HUDEP-2 (cell line): ENCODE results near the gene PLA1A.
A peak's percentile ranks its signal among the peaks of the same experiment; 100 is the strongest.
"Not testable (repeated sequence)": the region's sequence is repeated elsewhere in the genome, so short reads cannot be mapped to it uniquely, and the experiment has no call there.

Source experiments
- DNase-seq, 76 experiments: peaks; one replicate each; lab custom pipeline; 2025; ENCODE audit not compliant: unreplicated experiment in 76 of 76; lab: John Stamatoyannopoulos, UW

The PLA1A gene

DNA sequence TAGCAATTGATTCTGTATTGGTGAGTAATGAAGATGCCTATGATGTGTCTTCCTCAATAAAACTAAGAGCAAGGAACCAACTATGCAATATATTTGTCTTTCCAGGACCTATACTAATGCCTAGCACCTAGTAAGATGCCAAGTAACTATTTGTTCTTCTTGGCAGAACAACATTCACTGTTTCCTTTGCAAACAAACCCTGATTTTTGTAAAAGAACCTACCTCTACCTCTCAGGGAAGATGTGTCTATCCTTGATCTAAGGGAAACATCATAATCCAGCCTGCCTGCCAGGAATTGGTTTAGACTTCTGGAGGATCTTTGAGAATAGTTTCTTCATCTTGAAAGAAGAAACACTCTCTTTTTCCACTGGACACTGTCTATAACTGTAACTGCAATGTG is 22.2 kb upstream of the PLA1A start:
- no peak for DNase-seq

DNA sequence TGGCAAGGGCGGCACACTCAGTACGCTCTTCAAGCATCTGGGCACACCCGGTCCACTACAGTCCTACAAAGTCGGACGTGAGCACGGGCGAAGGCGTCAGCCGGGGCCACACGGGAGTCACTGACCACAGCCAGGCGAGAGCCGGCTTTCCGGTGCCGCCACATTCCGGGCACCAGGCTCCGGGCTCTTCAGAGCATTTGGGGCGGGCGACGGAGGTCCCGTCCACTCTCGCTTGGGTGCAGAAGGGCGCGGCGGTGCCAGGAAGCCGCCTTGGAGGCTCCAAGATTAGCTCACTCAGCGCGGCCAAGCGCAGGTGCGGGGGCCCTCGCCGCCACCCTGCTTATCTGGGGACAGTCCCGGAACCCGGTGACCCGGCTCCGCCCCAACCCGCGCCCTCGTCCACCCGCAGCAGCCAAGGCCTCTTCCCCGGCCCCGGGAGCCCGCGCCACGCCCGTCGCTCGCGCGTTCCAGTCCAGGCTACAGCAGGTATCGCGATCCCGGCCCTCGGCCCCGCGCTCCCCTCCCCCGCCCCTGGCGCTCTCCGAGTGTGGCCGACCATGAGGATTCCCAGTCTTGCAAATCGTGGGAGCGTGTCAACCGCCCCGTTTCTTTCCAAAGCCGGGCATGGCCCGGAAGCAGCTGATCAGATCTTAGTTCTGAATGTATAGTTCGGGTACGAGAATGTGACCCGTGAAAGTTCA is 18.2 kb upstream of the PLA1A start, which contains the start of gene ADPRH:
Gene ADPRH (plus strand): TSS at position 127 of the 701 bp plus-strand sequence. CDS start 2,678 bp downstream, outside the sequence.
- peak in 44 of 76 experiments; percentile 1 to 57 (median 22) for DNase-seq

- DNase-seq = no peak
These were observed 17.5 kb upstream of the PLA1A start for GRCh38 chr3:119580067-119580760.

DNA sequence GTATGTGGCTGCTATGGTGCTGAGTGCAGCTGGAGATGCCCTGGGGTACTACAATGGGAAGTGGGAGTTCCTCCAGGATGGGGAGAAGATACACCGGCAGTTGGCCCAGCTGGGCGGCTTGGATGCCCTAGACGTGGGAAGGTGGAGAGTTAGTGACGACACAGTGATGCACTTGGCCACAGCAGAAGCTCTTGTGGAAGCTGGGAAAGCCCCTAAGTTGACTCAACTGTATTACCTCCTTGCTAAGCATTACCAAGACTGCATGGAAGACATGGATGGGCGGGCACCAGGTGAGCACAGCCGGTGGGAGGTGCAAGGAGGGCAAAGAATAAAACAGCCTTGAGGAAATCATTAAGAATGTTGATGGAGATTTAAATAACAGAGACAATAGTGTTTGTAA is 15.5 kb upstream of the PLA1A start:
- no peak for DNase-seq

- no peak for DNase-seq
These were observed 12.5 kb upstream of the PLA1A start for GRCh38 chr3:119585208-119585607.

DNA sequence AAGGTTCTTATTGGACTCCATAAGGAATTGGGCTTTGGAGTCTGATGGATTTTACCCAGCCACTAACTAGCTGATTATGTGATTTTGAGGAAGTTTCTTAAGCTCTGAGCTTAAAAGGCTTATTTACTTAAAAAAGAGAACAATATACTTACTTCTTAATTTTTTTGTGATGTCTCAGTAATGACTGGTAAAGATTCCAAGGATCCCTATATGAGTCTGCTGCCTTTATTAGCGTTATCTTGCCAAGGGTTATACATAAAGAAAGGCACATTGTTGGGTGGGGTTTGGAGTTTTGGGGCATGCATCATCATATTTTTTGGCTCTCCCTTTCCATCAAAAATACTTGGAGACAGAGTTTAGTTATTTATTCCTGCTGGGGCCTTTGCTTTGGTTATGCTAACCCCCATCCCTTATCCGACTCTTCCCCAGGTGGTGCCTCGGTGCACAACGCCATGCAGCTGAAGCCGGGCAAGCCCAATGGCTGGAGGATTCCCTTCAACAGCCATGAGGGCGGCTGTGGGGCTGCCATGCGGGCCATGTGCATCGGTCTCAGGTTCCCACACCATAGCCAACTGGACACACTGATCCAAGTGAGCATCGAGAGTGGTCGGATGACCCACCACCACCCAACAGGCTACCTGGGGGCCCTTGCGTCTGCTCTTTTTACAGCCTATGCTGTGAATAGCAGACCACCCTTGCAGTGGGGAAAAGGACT is 11.7 kb upstream of the PLA1A start:
- DNase-seq = no peak

DNA sequence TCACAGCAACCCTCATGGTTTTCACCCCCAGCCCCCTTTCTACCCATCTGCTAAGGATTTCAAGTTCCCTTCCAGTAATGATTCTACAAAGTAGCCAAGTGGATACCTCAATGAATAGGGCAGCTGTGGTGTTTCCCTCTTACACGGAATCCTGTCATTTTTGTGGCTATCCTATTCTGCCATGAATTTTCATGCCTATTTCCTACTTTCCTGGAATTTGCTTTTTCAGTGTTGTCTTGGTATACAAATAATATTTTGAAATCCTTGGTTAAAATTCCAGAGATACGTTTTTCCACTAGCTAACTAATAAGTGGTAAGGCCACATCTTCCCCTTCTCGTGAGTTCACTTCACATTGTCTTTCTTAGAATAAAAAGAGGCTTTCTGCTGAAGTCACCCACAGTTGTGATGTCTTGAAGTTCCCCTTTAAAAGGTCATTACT is 10.9 kb upstream of the PLA1A start:
- no peak for DNase-seq

- no peak for DNase-seq
These were observed 9.6 kb upstream of the PLA1A start for GRCh38 chr3:119588112-119588511.

- DNase-seq = no peak
These were observed 8.4 kb upstream of the PLA1A start for GRCh38 chr3:119589102-119589773.

DNA sequence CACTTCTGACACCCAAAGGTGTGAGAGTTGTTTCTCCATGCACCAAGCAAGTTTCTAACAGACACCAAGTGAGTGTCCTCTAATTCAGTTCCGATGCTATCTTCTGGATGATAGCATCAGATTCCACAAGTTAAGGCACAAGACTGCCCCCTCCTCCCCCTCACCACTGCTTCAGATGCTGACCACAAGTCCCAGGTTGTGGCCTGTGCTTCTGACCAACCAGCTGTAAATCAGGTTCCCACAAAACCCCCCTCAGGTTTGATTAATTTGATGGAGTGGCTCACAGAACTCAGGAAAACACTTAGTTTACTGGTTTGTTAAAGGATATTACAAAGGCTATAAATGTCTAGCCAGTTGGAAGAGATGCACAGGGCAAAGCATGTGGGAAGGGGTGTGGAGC is 7.0 kb upstream of the PLA1A start:
- DNase-seq = no peak

DNA sequence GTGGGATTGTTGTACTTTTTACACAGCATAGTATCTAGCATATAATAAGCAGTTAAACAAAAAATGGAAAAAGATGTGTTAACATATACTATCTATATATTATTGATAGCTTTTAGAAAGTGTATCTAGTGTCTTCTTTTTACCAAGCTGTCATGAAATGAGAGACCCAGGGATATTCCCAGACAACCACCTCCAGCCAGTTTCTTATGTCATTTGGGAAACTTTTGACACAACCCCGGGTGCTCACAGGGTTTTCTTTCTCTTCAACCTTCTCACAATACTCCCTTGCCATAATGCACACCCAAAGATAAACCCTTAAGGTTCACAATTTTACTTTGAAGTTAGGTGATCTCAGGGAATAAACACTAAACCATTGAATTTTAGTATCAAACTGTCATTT is 4.8 kb upstream of the PLA1A start:
- no peak for DNase-seq

- no peak for DNase-seq
These were observed 3.6 kb upstream of the PLA1A start for GRCh38 chr3:119594066-119594465.

- DNase-seq = not testable (repeated sequence)
These were observed 2.8 kb upstream of the PLA1A start for GRCh38 chr3:119594929-119595328.

DNA sequence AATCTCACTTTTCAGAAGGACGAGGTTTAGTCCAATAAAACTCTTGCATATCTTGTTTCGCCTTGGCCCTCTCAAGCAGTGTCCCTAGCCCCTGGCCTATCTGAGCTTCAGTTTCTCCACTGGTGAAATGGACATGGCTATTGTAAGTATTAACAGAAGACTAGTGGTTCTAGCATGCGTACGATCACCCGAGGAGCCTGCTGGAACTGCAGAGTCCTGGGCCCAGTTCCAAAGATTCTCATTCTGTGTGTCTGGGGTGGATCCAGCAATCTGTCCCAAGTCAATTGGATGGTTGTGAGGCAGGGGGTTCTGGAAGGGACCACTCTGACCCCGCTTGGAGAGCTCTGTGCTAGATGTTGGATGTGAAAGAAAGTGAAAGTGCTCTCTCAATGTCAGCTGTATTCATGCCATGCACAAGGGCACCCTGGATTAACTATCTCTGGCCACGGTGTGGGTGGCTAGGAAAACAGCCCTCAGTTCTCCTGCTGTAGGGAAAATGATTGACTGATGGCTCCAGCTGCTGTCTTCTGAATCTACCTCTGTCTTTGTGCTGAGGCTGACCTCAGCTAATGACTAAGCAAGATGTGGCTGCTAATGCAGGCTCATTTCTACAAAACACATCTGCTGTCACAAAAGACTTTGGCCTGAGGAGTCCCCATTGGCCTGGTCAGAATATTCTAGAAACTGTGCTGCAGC is 1.9 kb upstream of the PLA1A start:
- DNase-seq = no peak

DNA sequence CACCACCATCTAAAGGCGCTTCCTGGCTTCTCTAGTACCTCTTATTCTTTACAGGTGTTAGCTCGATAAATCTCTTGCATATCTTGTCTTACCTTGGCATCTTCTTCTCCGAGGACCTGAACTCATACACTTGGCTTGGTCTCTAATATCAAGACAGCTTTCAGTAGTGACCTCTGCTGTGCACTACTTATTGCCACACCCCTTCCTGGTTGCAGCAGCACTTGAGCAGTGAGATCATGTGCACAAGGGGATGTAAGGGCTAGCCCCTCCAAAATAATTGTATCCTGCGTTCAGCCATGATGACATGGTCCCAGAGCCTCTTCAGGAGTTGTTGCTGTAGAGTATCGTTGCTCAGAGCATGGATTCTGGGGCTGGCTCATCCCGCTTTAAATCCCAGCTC is 1.3 kb upstream of the PLA1A start:
- DNase-seq = no peak

GRCh38 chr3:119598410-119599098 is 869 bp downstream of the PLA1A start:
- DNase-seq = no peak

DNA sequence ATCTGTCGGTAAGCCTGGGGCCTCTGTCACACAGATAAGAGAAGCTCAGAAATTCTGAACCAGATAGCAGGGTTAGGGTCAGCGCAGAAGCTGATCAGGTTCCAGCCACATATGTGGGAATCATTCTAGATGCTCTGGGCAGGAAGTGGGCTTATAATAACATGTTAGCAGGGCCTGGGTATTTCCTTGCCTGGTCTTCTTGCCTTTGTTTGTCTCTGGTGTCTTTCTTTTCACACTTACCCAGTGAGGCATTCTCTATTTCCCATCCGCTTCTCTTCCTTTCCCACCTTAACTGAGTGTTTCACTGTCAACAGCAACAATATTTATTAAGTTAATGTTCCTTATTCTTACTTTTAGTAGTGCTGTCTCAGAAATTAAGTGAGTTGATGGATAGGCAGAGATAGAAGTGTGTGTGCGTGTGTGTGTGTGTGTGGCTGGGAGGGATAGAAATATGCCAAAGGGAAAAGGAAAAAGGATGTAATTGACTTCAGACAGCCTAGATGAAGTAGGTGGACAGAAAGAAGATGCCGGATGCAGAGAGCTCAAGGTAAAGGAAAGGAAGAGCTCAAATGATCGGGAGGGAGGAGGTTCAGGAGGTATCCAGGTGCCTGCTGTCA is 2.0 kb downstream of the PLA1A start:
- DNase-seq = no peak

DNA sequence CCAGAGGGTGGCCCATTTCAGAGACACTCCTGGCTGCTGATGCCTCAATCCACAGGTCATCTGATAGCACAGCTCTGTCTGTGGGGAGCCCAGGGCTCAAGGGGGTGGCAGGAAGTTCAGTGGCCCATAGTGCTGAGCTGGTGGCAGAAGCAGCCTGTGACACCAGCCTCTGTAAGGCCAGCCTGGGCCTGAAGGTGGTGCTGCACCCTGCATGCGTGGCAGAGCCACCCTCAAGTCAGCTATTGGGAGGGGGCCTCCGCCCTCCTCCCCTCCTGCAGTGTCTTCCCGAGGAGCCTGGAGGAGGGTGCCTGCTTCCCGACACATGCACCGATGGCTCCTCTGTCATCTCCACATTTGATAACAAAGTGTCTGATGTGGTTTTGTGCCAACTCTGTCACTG is 3.0 kb downstream of the PLA1A start:
- DNase-seq = peak in 6 of 76 experiments; percentile 3 to 37 (median 12)

- no peak for DNase-seq
These were observed 3.5 kb downstream of the PLA1A start for GRCh38 chr3:119601154-119601553.
